HG03108 (cell line): ENCODE measurements around the gene DUSP5.

Experiments used
- ATAC-seq: cut with Tn5 transposase; IDR thresholded peaks from one replicate; pipeline ENCODE4 v1.9.1; 2021; ENCODE audit warnings: moderate library complexity; ENCODE audit not compliant: unreplicated experiment

Gene DUSP5

DNA sequence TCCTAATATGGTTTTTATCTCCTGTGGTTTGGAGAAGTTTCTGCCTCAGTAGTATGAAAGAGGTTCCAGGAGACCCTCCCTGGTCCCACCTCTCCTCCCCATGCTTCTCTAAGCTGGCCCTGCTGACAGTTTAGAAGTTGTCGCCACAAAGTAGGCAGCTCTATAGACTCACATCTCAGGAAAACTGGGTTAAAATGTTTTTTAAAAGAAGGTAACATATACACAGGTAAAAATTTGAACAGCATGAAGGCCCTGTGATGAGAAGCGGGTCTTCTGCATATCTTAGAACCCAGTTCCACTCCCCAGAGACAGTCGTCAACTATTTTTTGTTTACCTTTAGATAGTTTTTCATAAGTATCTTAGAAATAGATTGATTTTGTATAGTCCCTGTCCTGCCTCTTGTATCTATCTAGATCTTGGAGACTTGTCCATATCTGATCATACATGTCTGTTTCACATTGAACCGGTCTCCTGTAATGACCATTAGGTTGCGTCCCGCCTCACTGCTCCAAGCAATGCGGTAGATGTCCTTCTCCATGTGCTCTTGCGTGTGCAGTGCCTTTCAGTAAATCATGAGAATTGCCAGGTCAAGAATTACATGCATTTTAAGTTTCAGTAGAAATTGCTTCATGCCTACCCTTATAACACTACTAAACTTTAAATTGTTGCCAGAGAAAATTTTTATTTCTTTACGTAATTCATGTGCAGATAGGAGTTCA, 2.2 kb downstream of the DUSP5 start:
- no peak for ATAC-seq

DNA sequence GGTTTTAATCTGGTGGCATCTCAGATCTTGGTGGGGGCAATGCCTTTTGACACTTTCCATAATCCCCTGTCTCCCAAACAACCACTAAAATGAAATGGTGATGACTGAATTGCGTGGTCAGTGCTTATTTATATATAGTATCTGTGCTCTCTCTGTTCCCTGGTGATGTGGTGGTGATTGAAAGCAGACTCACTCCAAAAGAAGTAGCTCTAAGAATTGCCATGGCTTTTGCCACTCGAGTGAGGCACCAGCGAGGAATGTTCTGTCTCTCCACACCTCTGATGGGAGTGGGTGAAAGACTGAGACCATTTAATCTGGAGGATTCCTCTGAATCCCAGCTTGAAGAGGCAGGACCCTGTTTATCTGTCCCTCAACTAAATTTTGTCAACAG, 2.8 kb downstream of the DUSP5 start:
- no peak for ATAC-seq

DNA sequence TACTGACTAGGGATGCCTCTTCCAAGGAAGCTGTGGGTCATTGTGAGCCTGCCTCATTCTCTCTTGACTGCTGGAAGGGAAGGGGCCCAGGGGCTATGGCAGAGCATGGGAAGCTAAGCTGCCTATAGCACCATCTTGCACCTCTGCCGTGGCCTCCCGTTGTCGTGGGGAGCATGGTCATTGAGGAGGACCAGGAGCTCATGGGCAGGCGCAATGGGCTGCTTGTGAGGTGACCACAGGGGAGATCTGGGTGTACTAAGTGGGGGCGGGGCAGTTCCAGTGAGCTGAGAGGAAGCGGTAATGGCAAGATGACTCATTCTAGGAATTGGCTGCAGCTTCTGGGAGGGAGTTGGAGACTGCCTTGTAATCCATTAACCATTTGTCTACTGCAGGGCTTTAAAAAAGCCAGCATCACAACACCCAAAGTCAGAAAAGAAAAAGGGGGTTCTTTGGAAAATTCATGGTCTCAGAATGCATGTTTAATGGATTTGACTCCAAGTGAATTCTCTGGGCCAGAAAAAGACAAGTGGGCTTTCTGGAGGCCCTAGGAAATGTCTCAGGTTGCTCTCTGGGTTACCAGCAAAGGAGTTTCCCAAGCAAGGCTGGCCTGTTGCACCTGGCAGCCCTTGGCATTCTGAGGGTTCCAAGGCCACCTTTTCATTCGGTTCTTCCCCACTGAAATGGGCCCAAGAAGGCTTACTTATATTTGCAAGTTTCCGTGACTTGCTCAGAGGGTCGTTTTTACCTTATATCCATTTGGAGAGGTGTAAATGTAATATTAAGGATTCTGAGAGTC, 3.6 kb downstream of the DUSP5 start:
- no peak for ATAC-seq

DNA sequence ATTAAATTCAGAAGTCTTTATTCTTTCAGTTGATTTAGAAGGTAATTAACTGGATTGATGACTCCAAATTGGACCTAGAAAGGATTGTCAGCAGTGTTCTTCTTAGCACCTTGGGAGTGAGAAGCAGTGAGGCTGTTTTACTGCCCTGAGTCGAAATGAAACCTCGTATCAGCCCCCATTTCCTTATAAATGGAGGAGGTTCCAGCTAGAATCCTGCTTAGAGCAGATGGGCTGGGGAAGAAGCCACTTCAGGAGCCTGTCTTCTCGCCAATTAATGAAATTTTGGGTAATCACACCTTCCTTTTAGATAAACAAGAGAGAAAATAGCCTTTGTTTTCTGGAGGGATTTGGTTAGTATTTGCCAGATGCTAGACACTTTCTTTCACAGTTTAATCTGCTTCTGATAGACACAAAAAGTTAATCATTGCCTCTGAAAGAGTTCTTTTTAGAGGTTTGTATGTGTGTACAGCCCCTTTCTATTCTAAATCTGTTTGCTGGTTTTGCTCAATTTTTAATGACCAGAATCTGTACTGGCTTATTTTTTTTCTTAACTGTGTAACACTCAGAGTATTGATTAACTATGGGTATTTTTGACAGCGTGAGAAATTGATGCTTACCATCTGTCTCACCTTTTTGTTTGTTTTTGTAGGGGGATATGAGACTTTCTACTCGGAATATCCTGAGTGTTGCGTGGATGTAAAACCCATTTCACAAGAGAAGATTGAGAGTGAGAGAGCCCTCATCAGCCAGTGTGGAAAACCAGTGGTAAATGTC, 4.6 kb downstream of the DUSP5 start:
- ATAC-seq = no peak

DNA sequence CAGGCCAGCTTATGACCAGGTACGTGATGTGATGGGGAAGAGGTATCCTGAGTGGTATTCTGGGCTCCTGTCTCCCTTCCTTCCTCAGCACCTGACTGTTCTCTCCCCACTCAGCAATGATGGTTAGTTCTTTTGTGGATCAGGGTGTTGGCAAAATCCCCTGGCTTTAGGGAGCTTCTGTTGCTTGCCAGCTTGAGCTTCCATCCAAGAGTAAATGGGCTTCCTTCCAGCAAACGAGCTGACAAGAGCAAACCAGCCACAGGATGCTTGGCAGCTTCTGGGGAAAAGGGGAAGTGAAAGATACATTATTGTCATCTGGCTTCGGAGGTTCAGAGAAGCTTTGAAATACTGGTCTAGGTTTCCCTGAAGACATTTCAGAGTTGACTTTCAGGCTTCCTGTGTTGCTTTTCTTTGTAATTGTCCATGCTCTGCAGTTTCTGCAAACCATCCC, 5.2 kb downstream of the DUSP5 start:
- peak; percentile 28 for ATAC-seq

DNA sequence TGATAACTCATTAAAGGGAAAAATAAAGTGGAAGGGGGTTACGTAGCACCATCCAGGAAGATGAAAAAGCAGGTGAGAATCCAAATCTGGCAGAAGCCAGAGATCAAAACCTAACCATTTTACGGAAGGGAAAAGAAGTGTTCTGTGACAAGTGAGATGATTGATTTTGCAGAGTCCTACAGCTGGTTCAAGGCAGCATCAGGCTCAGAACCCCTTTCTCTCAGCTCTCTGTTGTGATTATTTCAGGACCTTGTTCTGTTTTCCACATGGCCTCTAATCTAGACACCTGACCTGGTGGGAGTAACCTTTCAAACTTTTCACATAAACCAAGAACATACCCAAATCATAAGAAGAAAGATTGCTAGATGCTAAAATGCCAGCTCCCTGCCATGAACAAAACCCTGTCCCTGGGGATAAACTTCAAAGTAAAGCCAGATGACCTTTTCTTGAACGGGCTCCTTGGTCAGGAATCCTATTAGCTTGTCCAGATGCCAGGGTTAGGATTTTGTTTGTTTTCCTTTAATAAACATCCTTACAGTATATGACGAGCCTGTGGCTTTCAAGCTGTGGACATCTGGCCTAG, 5.9 kb downstream of the DUSP5 start:
- no peak for ATAC-seq

DNA sequence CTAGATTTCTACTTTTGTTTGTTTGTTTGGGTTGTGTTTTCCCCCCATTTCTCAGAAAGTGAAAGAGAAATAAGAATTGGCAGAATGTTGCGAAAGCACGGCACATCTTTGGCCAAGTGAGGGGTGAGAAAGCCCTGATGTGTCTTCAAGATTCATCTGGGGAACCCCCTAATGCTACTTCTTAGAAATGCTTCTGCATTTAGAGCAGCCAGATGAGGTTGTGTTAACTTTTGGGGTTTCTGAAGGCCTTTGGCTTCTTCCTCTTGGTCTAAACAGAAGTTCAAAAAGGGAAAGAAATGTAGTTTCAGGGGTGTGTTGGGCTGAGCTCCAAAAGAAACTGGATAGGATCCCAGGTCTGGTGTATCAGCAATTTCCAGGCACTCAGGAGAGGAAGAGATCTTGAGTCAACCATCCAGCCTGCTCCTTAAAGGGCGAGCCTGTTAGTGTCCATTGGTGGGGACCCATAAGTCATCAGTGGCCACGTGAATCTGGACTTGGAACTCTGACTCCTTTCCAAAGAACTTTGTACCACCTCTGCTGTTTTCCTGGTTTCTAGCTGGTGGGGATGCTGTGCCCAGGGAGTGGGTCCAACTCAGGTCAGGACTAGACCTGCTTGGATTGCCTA, 6.5 kb downstream of the DUSP5 start:
- ATAC-seq = peak; percentile 48

DNA sequence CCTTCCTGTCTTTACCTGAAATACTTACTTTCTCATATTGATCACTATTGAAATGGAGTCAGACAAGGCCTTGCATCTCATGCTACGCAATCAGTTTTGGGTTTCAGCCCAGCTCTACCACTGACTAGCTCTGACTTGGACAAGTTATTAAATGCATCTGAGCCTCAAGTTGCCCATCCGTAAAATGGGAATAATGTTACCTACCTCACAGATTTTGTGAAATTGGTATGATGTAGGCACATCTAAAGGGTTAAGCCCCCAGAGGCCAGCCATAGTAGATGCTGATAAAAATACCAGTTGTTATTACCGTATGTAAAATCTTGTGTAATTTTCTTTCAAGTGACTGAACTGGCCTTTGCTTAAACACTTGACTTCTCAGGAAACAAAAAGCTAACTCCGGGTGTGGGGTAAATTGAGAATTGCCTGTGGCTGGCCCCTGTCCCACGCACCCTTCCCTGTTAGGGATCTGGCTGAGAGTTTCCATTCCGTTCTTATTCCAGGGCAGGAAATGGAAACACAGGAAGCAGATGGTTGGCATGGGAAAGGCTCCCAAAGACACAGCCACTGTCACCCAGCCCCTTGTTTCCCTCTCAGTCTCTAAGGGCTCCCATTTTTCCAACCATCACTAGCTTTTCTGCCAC, 7.5 kb downstream of the DUSP5 start:
- ATAC-seq = no peak

DNA sequence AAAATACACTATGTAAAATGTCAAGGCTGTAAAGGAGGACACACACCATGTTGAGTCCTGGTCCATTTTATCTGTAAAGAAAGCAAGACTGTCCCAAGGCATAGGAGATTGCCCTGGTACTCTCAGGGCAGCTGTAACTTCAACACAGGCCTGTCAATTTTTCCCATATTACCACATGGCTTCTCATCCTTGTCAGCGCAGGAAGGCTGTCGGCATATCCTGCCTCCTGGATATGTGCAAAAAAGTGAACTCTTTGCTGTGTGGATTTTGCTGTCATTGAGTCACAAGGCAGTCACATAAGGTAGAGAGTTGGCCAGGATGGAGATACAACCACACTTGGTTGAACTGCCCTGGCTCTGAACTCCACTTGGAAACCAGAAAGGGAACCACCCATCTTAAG, 8.7 kb downstream of the DUSP5 start:
- ATAC-seq = no peak

DNA sequence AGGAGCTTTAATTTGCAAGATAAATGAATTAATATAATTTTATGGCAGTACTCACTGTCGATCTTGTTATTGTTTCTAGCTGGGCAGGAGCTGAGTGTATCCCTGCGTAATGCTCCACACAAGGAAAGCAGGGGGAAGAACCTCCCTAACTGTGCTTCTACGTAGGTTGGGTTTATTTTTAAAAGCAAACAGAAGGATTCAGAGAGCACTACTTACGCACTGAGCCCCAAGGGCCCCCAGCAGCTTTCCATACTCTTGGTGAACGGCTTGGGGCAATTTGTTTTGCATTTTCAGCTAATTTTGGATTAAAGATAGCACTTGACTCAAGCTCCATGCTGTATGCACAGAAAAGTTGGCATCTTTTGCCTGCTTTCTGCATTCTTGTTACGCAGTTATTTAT, 9.6 kb downstream of the DUSP5 start:
- no peak for ATAC-seq

DNA sequence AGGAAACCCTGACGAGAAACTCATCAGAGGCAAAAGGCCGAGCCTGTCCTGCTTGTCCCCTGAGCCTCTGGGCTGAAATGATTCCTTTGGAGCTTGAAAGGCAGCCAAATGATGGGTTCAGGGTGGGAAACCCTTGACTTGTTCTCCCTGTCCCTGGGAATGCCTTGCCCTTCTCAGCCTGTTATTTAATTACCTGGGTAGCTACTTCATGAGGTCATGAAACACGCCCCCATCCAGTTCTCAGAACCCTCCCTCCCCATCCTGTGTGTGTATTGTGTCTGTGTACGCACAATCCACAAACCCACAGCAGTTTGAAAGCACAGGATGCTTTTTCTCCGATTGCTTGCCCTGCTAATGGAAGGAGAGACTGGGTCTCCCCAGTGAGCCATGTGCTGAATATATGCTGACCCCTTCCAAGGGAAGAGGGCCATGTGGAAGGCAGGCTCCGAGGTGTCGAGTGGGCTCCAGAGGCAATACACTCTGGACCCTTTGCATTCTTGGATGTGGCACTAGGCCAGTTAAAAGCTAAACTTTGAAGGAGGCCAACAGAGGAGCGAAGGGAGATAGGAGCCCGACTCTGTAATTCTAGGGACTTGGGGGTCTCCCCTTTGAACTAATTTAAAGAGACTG, 10.6 kb downstream of the DUSP5 start:
- no peak for ATAC-seq

DNA sequence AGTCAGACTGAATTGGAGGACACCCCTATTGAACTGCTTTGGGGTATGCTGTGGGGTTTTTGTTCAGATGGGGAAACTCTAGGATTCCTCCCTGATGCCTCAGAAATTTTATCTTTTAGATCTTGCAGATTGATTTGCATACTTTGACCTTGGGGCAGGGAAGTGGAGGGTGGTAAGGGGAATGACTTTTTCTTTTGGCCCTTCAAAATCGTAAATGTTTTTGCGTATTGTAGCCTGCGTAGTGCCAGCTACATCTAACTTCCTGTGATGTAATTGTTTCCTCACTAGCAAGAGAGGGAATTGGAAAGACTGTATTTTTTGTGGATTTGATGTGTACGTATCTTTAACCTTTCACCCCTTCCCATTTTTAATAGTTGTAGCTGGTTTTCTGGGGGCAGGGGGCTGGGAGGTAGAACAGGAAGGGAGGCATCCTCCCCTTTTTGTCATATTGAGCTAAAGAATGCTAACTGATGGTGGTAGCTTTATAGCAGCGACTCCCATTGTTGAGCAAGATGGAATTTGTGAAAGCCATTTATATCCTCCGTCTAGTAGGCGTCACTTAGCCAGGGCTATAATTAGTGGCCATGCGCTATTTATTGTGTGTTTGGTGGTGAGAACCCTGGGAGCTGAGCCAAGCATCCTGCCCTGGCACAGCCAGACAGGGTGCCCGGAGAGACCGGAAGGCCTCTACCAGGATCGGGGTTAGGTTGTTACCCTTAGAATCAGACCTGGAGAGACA, 11.3 kb downstream of the DUSP5 start:
- no peak for ATAC-seq

DNA sequence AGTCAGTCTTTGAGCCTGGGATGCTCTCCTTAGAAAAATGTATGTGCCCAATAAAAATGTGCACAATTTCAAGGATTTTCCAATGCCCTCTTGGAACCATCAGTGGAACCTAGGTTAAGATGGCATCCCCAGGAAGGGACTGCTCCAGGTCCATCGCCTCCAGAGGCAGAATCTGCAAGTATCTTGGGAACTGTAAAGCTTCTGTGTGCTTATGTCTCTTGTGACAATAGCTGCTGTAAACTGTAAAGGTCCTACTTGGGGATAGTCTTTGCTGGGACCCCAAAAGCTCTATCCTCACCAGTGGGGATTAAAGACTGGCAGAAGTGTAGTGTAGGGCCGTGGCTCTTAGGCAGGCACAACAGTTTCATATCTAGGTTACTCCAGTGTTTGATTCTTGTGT, 11.9 kb downstream of the DUSP5 start:
- ATAC-seq = no peak

DNA sequence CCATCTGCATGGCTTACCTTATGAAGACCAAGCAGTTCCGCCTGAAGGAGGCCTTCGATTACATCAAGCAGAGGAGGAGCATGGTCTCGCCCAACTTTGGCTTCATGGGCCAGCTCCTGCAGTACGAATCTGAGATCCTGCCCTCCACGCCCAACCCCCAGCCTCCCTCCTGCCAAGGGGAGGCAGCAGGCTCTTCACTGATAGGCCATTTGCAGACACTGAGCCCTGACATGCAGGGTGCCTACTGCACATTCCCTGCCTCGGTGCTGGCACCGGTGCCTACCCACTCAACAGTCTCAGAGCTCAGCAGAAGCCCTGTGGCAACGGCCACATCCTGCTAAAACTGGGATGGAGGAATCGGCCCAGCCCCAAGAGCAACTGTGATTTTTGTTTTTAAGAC, 12.4 kb downstream of the DUSP5 start:
- ATAC-seq = no peak

DNA sequence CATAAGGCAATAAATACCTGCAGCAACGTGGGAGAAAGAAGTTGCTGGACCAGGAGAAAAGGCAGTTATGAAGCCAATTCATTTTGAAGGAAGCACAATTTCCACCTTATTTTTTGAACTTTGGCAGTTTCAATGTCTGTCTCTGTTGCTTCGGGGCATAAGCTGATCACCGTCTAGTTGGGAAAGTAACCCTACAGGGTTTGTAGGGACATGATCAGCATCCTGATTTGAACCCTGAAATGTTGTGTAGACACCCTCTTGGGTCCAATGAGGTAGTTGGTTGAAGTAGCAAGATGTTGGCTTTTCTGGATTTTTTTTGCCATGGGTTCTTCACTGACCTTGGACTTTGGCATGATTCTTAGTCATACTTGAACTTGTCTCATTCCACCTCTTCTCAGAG, 13.0 kb downstream of the DUSP5 start:
- no peak for ATAC-seq

DNA sequence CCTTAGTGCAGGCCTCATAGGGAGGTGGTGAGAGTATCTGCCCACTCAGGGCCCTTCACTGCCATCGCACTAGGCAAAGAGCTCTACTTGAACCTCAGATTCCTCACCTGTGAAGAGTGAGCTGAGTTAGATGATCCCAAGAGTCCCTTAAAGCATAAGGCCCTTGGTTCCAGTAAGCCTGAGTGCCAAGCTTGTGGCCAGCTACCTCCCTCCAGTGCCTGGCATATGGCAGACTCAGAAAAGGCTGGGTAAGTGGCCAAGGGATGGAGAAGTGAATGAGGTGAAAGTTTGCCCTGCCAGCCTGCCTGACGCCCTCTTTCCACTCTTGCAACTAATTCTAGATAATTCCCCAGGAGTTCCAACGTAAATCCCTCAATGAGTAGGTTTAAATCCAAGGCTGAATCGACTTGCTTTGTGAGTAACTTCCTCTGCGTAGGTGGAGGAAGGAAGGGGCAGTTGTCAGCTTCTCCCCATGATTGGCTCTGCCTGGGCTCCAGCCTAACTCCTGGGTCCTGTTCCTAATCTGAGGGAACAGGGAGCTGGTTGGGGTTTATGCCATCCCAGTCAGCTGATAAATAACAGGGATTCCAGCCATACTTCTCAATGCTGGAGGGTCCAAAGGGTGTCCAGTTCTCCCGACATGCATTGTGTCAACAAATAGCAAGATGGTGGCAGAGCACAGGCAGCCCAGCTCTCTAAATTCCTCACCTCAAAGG, 14.2 kb downstream of the DUSP5 start:
- no peak for ATAC-seq

DNA sequence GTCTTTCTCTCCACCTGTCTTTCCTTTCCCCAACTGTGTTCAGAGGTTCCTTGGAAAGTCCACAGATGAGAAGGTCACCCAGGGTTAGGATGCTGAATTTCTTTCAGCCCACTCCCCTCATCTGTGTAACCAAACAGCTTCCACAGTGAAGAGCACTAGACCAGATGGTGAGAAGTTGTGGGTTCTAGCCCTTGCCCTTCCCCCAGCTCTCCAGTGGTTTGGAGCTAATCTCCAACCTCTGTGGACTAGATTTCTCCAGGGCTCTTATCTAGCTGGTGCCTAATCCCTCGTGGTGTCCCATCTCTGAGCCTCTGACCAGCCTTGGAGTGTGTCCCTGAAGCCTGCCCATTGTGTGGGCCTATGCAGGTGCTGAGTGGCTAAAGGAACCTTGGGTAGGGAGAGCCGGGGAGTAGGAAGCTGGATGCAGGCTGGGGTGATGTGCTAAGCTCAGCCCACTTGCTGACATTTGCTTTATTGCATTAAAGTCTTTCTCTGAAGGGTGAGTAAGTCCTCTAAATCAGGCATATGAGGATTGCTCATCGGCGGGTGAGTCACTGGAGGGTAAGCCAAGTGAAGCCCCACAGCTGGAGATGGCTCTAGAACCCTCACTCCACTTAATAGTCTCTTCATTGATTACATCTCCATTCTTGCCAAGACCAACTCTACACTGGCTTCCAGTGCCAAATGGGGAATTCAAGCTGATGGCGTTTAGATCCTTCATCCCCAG, 14.9 kb downstream of the DUSP5 start:
- no peak for ATAC-seq

DNA sequence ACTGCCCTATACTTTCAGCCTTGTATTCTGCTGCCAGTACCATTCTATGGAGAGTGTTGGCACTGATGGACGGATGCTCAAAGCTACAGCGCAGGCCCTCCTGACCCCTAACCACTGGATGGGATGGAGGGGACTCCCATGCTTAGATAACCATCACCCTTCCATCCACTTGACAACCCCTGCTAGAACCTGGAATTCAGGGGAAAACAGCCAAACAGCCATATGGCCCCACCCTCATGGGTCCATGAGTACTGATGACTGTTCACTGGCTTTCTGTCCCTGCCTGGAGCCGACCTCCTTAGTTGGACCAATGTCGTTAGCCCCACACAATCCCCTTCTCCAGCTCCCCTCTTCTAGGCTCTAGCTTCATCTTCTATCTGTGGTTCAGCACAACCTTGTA, 16.2 kb downstream of the DUSP5 start:
- no peak for ATAC-seq
